Neural crest cell (in vitro differentiated cells): ENCODE measurements around the gene NOS1AP. TPM values are rescaled to one million over a fixed set of nuclear protein-coding genes. Genes with fewer than 3 reads are reported as not detected.

ENCODE experiments used
- DNase-seq: peaks from one replicate; pipeline ENCODE4 v3.0.0; 2021; ENCODE audit warnings: low read depth, mixed read lengths, low spot score
- H3K27ac Mint-ChIP-seq: one replicate; pipeline ENCODE4 v1.8.0; 2021; ENCODE audit warnings: mild to moderate bottlenecking, mixed read lengths; ENCODE audit not compliant: unreplicated experiment
- H3K27me3 Mint-ChIP-seq: 2 replicates; pipeline ENCODE4 v1.8.0; 2021; ENCODE audit warnings: low read depth, mild to moderate bottlenecking, mixed read lengths
- H3K36me3 Mint-ChIP-seq: 2 replicates; pipeline ENCODE4 v1.8.0; 2021; ENCODE audit warnings: low read depth, mild to moderate bottlenecking, mixed read lengths
- H3K4me1 Mint-ChIP-seq: 2 replicates; pipeline ENCODE4 v1.8.0; 2021; ENCODE audit warnings: mixed read lengths
- H3K4me3 Mint-ChIP-seq: one replicate; pipeline ENCODE4 v1.8.0; 2021; ENCODE audit warnings: mild to moderate bottlenecking, mixed read lengths
- H3K9me3 Mint-ChIP-seq: 2 replicates; pipeline ENCODE4 v1.8.0; 2021; ENCODE audit warnings: mixed read lengths
- CTCF ChIP-seq: fragments of 200-600 bp; sonication (generic); conservative IDR thresholded peaks from 2 replicates; pipeline ENCODE4 v1.5.0; 2021; ENCODE audit warnings: antibody characterized with exemption, mild to moderate bottlenecking
- total RNA-seq: library from RNA; stranded (reverse); gene quantifications from 2 replicates; pipeline ENCODE4 v1.2.1, GENCODE V29; 2021

Gene NOS1AP
- total RNA-seq, 1 donor from 2014 or later = 7.0 TPM

DNA sequence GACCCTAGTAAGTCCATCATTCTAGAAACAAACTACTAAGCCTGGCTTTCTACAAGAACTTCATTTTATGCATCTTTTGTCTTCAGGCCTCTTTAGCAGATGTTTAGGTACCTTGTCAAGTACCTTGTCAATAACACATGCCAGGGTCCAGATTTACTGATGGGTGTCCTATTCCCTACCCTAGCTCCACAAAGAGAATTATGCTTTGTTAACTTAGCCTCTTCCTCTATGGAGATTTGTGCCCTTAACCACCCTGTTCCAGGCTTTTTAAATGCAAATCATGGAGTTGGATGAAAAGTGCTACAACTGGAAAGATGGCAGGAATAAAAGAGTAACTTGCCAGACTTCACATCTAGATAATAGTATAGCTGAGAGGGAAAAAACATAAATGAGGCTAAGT is 264.5 kb downstream of the NOS1AP start:
- H3K27me3 Mint-ChIP-seq = no peaks in the 10 kb centered on the region
- H3K4me3 Mint-ChIP-seq = no peak overlapping the region
- peaks cover 23% of the 10 kb centered on the region for H3K4me1 Mint-ChIP-seq
- H3K27ac Mint-ChIP-seq = peak overlapping the region; percentile 91
- H3K36me3 Mint-ChIP-seq = no peaks in the 10 kb centered on the region
- no peak for DNase-seq
- no peak for TF ChIP-seq CTCF
- H3K9me3 Mint-ChIP-seq = no peaks in the 10 kb centered on the region

DNA sequence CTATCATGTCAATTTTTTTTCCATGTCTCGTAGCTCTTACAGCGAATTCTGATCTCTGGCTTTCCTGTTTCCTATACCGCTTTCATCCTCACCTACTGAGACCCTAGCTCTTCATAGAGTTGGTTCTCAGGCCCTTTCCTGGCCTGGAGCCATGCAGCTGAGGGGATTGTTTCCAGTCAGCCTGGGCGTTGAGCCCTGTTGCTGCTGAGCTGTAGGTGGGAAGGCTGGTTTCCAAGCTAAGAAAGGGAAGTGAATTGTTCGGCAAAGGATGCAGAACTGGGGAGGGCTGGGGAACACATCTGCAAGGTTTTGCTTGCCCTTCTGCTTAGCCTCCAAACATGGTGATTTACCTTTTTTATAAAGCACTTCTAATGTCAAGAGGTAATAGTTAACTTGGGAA is 265.6 kb downstream of the NOS1AP start:
- DNase-seq = no peak
- no peak for TF ChIP-seq CTCF
- Mint-ChIP-seq H3K27ac (peak overlapping the region; percentile 88), H3K27me3 (no peaks in the 10 kb centered on the region), H3K4me1 (peaks cover 23% of the 10 kb centered on the region), H3K4me3 (no peak overlapping the region), H3K9me3 (no peaks in the 10 kb centered on the region), H3K36me3 (no peaks in the 10 kb centered on the region)

DNA sequence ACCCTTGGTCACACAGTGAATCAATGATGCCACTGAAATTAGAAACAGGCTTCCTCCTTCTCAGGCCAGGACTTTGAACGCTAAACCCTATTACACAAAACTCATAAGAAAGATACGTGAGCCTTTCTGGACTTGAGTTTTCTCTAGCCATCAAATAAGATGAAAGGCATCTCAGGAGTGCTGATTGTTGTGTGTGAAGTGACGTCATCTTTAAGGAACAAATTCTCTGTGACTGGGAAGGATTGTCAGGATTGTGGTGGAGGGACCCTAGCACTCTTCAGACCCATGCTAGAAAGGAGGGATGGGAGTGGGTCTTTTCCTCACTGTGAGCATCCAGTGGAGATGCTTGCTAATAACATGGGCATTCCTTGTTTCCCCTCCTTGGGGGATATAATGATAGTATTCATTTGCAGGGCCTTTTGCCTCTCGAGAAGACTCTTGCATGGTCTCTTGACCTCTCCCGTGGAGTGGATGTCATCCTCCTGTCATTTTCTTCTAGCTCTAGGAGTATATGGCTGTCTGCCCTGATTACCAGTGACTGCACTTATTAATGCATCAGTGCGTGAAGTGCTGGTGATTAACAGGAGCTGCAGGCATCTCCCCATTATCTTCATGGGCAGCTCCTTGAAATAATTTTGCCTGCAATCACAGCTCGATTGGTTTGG is 267.3 kb downstream of the NOS1AP start:
- Mint-ChIP-seq H3K27ac (no peak overlapping the region), H3K9me3 (no peaks in the 10 kb centered on the region), H3K4me1 (peaks cover 23% of the 10 kb centered on the region), H3K36me3 (no peaks in the 10 kb centered on the region), H3K4me3 (no peak overlapping the region), H3K27me3 (no peaks in the 10 kb centered on the region)
- DNase-seq = no peak
- TF ChIP-seq CTCF = no peak

GRCh38 chr1:162342452-162342983 is 273.0 kb downstream of the NOS1AP start:
- Mint-ChIP-seq H3K27me3 (no peaks in the 10 kb centered on the region), H3K36me3 (peaks cover 2% of the 10 kb centered on the region), H3K4me1 (no peaks in the 10 kb centered on the region), H3K9me3 (no peaks in the 10 kb centered on the region), H3K4me3 (no peak overlapping the region), H3K27ac (no peak overlapping the region)
- no peak for TF ChIP-seq CTCF
- no peak for DNase-seq

DNA sequence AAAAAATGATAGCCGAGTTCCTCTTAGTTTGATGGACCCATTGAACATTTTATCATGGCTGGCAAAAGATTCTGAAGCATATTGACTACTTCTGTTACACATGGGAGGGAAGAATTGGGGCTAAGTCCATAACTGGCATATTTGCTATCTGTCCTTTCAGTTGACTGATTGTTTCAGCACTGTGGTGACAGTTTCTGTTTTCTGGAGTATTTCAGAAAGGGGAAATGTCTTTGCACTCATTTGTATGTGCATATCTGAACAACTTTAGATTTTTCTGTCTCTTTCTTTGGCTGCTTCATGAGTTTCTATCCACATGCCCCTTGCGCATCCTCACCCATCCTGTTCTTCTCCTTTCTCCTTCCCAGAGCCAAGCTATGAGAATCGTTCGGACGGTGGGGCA is 274.0 kb downstream of the NOS1AP start:
- no peaks in the 10 kb centered on the region for H3K9me3 Mint-ChIP-seq
- no peaks in the 10 kb centered on the region for H3K27me3 Mint-ChIP-seq
- no peaks in the 10 kb centered on the region for H3K4me1 Mint-ChIP-seq

More for the DNA sequence above, 274.0 kb downstream of the NOS1AP start:
- TF ChIP-seq CTCF = no peak
- no peak overlapping the region for H3K27ac Mint-ChIP-seq
- H3K4me3 Mint-ChIP-seq = no peak overlapping the region
- no peak for DNase-seq
- peaks cover 2% of the 10 kb centered on the region for H3K36me3 Mint-ChIP-seq
